ENCODE results near the gene CCDC63. TPM values are rescaled to one million over a fixed set of nuclear protein-coding genes. Genes with fewer than 3 reads are reported as not detected.

The CCDC63 gene
- total and polyA plus RNA-seq, 2 donors (not counting 1 experiment from before 2014, with no cell fraction given), result not detected

DNA sequence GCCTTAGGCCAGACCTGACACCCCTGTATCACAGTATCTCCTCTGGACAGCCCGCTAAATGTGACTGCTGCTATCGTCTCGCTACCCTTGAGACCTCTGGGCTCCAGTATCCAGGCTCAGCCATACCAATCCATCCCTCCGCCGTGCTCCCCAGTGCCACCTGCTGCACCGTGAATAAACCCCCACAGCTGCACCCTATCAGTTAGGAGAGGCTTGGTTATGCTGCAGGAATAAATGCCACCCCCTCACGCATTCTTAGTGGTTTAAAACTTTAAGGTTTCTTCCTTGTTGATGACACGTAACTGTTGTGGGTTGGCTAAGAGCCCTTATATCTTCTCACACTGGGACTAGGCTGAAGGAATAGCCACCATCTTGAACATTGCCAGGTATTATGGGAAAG lies 12.1 kb downstream of the CCDC63 start:
- no peaks in the 10 kb centered on the region for H4K20me1 ChIP-seq (ENCODE audit: control insufficient read depth, extremely low read depth, insufficient read depth, low read length)
- no peak overlapping the region for H3K27ac ChIP-seq (ENCODE audit: insufficient read depth, low read length)
- H3K9ac ChIP-seq (ENCODE audit: insufficient read depth, low read length), result no peak overlapping the region
- no peak for TF ChIP-seq CTCF (conservative IDR thresholded peaks at IDR 0.05 in 1 of 2, IDR thresholded peaks at IDR 0.05 in 1 of 2; ENCODE audit: low read depth in 1 of 2, low read length in 2 of 2)
- TF ChIP-seq EZH2 (IDR thresholded peaks at IDR 0.05; ENCODE audit: low read length, missing control alignments), result no peak
- H3K27me3 ChIP-seq (ENCODE audit: control insufficient read depth, insufficient read depth, low read length), result no peaks in the 10 kb centered on the region
- H3K36me3 ChIP-seq (ENCODE audit: control insufficient read depth, insufficient read depth, low read length), result no peaks in the 10 kb centered on the region
- no peak overlapping the region for H3K4me3 ChIP-seq (replicated peaks in 1 of 4; ENCODE audit: control extremely low read depth in 1 of 4, insufficient read depth in 1 of 4, low read depth in 3 of 4, low read length in 4 of 4)
- H3K4me1 ChIP-seq (ENCODE audit: control insufficient read depth, extremely low read depth, insufficient read depth, low read length), result no peaks in the 10 kb centered on the region
- no peaks in the 10 kb centered on the region for H3K9me3 ChIP-seq (ENCODE audit: control insufficient read depth, insufficient read depth, low read depth, low read length)
- H3K79me2 ChIP-seq (ENCODE audit: control insufficient read depth, insufficient read depth, low read length), result no peaks in the 10 kb centered on the region
- H2AFZ ChIP-seq (ENCODE audit: low read length), result no peak overlapping the region
- peak in 1 of 2 donors; percentile 67 for DNase-seq (ENCODE audit: low read depth in 2 of 2)
- no peak overlapping the region for H3K4me2 ChIP-seq (ENCODE audit: extremely low read depth, insufficient read depth, low read length)

DNA sequence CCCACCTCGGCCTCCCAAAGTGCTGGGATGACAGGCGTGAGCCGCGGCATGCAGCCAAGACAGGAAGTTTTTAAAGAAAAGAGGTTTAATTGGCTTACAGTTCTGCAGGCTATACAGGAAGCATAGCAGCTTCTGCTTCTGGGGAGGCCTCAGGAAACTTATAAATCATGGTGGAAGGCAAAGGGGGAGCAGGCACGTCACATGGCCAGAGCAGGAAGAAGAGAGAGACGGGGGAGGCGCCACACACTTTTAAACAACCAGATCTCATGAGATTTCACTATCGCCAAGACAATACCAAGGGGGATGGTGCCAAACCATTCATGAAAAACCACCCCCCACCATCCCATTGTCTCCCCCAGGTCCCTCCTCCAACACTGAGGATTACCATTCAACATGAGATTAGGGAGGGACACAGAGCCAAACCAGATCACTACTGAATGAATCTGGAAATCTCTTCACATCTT lies 14.1 kb downstream of the CCDC63 start:
- Histone ChIP-seq H3K27me3 (ENCODE audit: control insufficient read depth, insufficient read depth, low read length) (no peaks in the 10 kb centered on the region), H4K20me1 (ENCODE audit: control insufficient read depth, extremely low read depth, insufficient read depth, low read length) (no peaks in the 10 kb centered on the region), H2AFZ (ENCODE audit: low read length) (no peak overlapping the region), H3K4me2 (ENCODE audit: extremely low read depth, insufficient read depth, low read length) (no peak overlapping the region), H3K4me3 (replicated peaks in 1 of 4; ENCODE audit: control extremely low read depth in 1 of 4, insufficient read depth in 1 of 4, low read depth in 3 of 4, low read length in 4 of 4) (no peak overlapping the region), H3K27ac (ENCODE audit: insufficient read depth, low read length) (no peak overlapping the region), H3K9ac (ENCODE audit: insufficient read depth, low read length) (no peak overlapping the region), H3K9me3 (ENCODE audit: control insufficient read depth, insufficient read depth, low read depth, low read length) (no peaks in the 10 kb centered on the region), H3K36me3 (ENCODE audit: control insufficient read depth, insufficient read depth, low read length) (no peaks in the 10 kb centered on the region), H3K4me1 (ENCODE audit: control insufficient read depth, extremely low read depth, insufficient read depth, low read length) (no peaks in the 10 kb centered on the region), H3K79me2 (ENCODE audit: control insufficient read depth, insufficient read depth, low read length) (no peaks in the 10 kb centered on the region)
- DNase-seq (ENCODE audit: low read depth in 2 of 2), result no peak
- TF ChIP-seq EZH2 (IDR thresholded peaks at IDR 0.05; ENCODE audit: low read length, missing control alignments), result no peak
- TF ChIP-seq CTCF (conservative IDR thresholded peaks at IDR 0.05 in 1 of 2, IDR thresholded peaks at IDR 0.05 in 1 of 2; ENCODE audit: low read depth in 1 of 2, low read length in 2 of 2), result no peak

- Histone ChIP-seq H3K27ac (ENCODE audit: insufficient read depth, low read length) (no peak overlapping the region), H3K4me1 (ENCODE audit: control insufficient read depth, extremely low read depth, insufficient read depth, low read length) (no peaks in the 10 kb centered on the region), H2AFZ (ENCODE audit: low read length) (no peak overlapping the region), H3K27me3 (ENCODE audit: control insufficient read depth, insufficient read depth, low read length) (no peaks in the 10 kb centered on the region), H3K9ac (ENCODE audit: insufficient read depth, low read length) (no peak overlapping the region), H3K4me2 (ENCODE audit: extremely low read depth, insufficient read depth, low read length) (no peak overlapping the region), H4K20me1 (ENCODE audit: control insufficient read depth, extremely low read depth, insufficient read depth, low read length) (no peaks in the 10 kb centered on the region), H3K9me3 (ENCODE audit: control insufficient read depth, insufficient read depth, low read depth, low read length) (no peaks in the 10 kb centered on the region), H3K79me2 (ENCODE audit: control insufficient read depth, insufficient read depth, low read length) (no peaks in the 10 kb centered on the region), H3K4me3 (replicated peaks in 1 of 4; ENCODE audit: control extremely low read depth in 1 of 4, insufficient read depth in 1 of 4, low read depth in 3 of 4, low read length in 4 of 4) (no peak overlapping the region), H3K36me3 (ENCODE audit: control insufficient read depth, insufficient read depth, low read length) (no peaks in the 10 kb centered on the region)
- TF ChIP-seq CTCF (conservative IDR thresholded peaks at IDR 0.05 in 1 of 2, IDR thresholded peaks at IDR 0.05 in 1 of 2; ENCODE audit: low read depth in 1 of 2, low read length in 2 of 2), result no peak
- TF ChIP-seq EZH2 (IDR thresholded peaks at IDR 0.05; ENCODE audit: low read length, missing control alignments), result no peak
- DNase-seq (ENCODE audit: low read depth in 2 of 2), result no peak
Observed at GRCh38 chr12:110861729-110862128, 14.9 kb downstream of the CCDC63 start.

Data from fibroblast of lung (primary cell).